ENCODE measurements around the gene PAX8.

The PAX8 gene

DNA sequence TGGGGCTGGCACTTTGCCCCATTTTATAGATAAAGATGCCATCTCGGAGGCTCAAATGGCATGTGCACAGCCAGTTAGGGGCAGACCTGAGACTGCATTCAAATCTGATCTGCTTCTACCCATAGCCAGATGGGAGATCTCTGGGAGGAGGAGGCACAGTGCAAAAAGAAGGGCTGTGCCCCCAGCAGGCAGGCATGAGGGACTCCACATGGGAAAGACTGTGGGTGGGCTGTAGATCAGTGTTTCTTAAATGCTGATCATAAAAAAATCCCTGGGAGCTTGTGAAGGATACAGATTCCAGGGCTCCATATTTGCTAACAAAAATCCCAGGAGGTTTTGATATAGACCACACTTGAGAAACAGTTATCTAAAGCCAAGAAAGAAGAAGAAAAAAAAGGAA, 15.2 kb downstream of the PAX8 start:
- no peak for FAIRE-seq

DNA sequence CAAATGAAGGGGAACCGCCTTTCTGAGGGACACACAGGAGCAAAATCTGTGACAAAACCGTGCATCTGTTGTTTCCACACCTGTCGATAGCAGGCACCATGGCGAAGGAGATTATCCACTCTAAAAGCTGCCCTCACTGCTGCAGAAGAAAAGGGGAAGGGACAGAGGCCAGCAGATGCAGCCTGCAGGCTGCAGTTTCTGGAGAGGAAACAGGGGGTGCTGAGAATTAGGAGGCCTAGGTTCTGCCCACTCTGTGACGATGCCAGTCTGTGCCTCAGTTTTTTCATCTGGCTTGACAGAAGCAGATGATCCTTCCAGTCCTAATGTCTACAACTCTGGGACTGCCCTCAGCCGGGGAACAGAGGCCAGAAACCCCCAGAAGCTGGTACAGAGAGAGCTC, 17.7 kb downstream of the PAX8 start:
- no peak for FAIRE-seq

DNA sequence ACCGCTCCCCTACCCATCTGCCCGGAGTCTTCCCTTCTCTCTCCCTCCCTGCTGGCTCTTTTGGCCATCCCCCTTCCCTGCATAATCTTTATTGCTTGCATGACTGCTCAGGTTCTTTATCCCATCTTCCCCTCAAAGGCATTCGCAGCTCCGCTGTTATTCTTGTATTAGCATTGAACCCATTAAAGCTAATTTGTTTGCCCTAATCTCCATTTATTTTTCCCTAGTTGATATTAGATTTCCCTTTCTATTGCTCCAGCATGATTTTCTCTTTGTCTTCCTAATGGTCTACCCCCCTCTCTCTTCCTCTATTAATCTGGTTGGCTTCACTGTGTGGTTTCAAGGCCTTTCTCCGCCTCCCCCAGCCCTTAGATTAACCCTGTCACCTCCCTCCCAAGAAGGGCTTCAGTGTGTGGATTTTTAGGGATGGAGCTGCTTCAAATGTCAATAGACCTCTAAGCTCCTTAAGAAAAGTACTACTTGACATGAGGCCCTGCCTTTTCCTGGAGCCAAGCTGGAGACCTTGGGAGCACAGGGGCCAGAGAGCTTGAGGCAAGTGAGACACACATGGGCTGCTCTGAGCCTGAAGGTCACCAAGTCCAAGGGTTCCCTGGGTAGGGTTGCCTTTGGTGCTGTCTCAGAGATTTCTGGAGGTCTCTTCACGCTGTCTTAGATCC, 20.1 kb downstream of the PAX8 start:
- no peak for FAIRE-seq

DNA sequence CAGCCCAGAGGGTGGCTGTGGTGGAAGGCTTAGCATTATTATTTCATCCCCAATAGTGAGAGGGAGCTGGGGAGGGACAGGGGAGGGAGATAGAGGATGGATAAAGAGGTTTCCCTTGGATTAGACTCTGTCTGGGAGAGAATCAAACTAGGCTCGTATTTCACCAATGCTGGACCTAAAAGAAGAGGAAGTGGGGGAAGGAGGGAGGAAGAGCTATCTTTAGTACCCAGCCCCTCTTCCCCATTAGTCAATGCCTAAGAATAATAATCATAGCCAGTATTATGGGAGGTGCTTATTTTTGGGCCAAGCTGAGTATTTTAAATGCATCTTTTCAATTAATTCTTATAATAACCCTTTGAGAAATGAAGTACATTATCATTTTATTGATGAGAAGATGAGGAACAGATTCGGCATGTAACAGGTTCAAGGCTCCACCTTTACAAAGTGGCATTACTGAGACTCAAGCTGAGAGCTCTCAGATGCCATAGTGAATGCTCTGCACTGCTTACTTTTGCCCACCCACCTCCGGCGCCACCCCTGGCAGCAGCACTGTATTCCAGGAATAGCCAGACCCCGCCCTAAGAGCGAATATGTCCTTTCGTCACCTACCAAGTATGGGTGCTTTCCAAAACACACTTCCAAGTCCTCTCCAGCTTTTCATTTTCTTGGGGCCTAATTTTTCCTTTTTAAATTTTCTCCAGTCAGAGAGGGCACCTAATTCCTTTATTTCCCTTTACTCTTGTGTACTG, 21.0 kb downstream of the PAX8 start:
- no peak for FAIRE-seq

DNA sequence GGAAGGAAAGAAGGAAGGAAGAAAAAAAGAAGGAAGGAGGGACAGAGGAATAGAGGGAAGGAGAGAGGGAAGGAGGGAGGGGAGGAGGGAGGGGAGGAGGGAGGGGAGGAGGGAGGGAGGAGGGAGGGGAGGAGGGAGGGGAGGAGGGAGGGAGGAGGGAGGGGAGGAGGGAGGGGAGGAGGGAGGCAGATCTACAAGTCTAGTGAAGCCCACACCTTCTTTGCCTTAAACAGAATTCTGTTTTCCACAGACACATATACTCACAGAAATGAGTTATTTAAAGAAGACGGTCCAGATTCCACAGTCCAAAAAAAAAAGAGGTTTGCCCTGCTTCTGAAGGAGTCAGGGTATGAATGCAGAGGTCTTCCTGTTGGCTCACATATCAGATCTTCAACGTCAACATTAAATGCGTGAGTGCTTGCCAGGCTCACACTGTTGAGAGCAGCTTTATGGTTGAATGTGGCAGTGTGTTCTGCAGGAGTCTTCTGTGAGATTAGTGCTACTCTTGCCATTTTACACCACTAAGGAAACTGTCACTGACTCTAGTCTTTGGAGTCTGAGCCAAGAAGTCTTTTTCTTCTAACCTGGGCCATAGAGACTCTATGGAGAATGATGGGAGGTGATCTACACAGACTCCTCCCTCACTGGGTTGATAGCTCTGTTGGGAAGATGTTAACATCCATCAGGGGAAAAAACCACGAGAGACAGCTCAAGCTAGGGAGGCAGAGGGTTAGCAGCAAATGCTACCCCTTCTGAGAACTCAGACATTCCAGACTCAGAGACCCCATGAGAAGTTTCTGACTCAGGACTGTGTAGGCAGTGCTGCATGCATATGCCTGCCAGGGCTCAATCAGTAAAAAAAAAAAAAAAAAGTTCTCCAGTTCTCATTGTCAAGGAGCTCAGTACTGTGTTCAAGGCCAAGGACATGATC, 23.3 kb downstream of the PAX8 start:
- FAIRE-seq = no peak

DNA sequence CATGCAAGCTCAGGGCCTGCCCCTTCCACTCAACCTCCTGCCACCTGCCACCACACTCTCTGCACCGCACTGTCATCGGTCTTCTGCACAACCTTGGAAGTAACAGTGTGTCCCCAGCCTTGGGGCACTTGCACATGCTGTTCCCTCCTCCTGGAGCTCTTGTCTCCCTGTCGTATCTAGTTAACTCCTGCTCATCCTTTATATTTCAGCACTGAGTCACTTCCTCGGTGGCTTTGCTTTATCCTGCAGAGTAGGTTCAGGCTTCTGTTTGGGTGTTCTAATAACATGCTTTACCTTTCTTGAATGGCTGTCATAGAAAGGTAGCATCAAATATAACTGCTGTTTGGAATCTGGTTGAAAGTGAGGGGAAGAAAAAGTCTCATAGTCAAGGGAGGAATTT, 25.3 kb downstream of the PAX8 start:
- FAIRE-seq = no peak

DNA sequence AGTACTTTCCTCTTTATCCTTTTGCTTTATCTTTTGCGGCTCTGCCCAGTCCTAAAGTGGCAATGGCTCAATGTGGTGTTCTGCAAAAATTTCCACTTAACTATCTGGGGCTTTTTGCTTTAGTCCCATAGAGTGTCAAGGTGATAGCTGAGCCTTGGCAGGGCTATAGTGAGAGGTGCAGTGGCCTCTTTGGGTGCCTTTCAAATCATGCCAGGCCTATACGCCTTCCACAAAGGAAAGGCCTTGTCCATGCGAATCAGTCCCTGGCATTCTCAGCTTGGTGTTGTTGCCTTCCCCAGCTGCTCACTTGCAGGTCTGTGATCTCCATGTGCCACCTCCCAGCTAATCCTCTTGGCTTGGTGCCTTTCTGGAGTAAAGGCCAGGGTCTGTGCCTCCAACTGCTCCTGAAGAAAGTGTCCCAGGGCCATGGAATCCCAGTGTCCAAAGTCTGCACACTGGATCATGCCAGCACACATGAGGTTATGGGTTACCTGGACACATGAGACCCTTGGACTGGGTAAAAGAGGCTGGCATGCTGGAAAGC, 26.6 kb downstream of the PAX8 start:
- no peak for FAIRE-seq

DNA sequence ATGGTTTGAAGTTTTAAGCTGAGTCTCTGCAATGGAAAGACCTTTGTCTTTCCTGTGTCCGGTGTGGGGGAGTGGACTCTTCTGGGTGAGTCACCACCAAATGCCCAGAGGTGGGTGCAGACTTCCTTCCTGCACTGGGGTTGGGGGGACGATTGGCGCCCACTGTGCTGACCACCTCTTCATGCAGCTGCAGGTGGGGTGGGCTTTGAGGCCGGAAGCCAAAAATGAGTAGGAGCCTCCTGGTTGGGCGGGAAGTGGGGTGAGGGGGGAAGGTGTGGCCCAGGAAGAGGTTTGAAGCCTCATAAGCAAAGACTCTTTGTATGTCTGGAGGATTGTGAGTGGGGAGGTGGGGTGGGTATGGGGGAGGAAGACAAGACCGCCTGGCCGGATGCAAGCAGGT, 27.6 kb downstream of the PAX8 start:
- no peak for FAIRE-seq

DNA sequence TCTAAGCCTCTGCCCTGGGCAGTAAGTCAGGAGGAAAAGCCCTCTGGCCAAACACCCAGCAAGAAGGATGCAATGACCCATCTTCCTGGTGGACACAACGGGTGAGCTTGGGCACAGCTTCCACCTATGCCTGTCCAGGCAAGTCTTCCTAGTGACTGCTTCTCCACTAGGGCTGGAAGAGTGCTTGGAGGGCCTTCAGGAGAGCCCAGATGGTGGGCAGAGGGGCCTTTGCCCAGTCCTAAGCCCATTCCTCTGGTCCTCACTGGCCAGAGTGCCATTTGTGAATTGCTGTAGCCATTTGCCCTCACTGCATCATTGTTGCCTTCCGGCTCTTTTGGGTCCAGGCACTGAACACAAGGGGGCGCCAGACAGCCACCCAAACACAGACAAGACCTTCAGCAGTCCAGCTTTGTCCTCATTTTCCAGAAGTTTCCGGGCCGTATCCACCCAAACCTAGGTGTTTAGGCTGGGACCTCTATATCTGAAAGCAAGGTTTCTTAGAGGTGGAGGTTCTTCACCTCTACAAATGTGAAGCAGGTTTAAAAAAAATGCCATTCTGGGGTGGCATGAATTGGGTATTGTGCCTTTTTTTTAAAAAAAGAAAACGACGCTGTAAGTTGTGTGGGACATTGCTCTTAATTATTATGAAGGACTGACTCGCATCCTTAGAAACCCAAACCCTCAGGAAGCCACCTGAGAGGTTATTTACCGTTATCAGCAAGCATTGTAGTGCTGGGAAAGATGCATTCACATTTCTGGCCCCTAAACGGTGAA, 29.5 kb downstream of the PAX8 start:
- no peak for FAIRE-seq

DNA sequence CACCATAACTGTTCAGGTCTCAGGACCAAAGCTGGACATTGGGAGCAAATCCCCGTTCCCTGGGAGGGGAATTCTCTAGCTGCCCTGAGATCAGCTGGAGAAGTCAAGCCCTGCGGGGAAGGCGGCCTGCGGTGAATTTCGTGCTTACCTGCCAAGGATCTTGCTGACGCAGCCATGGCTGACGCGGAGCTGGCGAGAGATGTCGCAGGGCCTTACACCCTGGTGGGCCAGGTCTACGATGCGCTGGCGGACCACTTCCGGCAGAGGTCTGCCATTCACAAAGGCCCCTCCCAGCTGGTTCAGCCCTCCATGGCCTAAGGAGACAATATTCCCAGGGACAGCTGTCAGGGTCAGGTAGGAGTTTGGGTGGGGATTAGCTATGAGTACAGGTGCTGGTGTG, 32.1 kb downstream of the PAX8 start:
- FAIRE-seq = no peak

DNA sequence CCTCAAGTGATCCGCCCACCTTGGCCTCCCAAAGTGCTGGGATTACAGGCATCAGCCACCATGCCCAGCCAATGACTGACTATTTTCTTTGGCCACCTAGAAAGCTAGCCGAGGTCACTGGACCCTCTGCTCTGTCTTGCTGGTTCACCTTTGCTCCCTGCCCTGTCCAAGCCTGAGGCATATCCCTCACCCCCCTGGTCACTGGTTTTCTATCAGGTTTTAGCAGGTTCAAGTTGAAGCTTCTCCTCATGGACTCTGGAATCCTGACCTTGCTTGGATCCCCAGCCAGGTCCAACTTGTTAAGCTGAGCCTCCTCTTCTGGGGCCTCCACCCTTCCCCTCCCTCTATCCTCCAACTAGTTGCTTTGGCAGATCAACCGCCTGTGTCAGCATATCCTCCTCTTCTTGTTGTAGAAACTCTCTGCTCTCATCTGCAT, 33.4 kb downstream of the PAX8 start:
- no peak for FAIRE-seq

DNA sequence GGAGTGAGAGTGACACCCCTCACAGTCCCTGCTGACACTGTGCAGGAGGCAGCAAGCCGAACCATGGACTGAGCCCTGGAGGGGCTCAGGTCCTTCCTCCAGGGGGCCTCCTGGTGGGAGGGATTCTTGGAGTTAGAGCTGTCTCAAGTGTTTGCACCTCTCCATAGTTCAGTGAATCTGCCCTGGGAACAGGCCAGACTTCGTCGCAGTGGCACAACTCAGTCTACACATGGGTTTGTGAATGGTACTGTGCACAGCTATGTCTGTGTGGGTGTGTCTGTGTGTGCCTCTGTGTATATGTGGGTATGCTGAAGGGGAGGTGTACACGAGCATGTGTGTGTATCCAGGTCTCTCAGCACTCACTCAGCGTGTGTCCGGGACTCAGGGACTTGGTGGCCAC, 36.4 kb downstream of the PAX8 start:
- FAIRE-seq = no peak

DNA sequence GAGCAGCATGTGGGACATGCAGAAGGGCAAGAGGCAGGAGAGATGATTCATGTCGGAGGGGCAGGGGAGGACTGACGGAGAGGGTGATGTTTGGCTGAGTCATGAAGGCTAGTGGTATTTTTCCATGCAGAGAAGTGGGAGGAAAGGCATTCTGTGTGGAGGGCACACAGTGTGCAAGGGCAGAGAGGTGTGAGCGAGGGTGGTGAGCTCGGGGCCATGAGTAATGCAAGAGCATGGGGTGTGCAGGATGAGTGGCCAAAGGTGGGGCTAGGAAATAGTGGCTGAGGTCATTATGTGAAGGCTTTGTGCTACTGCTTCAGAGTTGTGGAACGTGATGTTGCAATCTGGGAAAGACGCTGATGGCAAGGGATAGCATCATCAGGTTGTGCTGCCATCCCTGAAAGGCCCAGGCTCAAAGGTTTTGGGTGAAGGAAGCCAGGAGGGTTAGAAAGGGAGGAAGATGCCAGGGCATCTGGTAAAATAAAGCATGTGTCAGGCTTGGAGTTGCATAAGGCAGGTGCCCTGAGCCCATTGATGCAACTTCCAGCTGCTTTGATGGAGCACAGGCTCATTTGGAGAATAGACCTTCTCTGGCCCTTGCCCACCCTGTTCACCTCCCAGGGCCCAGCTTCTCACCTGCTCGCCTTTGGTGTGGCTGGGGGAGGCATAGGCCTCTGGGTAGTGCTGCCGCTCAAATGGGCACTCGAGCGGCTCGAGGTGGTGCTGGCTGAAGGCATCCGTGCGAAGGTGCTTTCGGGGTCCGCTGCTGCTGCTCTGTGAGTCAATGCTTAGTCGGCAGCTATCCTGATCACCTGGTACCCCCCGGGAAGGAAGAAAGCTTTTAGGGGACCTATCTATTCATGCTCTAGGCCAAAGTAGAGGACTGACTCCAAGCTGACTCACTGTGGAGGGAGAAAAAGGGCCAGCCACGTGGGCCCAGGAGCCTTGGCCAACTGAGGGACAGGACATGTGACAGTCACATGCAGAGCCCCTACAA, 37.5 kb downstream of the PAX8 start:
- FAIRE-seq = no peak

DNA sequence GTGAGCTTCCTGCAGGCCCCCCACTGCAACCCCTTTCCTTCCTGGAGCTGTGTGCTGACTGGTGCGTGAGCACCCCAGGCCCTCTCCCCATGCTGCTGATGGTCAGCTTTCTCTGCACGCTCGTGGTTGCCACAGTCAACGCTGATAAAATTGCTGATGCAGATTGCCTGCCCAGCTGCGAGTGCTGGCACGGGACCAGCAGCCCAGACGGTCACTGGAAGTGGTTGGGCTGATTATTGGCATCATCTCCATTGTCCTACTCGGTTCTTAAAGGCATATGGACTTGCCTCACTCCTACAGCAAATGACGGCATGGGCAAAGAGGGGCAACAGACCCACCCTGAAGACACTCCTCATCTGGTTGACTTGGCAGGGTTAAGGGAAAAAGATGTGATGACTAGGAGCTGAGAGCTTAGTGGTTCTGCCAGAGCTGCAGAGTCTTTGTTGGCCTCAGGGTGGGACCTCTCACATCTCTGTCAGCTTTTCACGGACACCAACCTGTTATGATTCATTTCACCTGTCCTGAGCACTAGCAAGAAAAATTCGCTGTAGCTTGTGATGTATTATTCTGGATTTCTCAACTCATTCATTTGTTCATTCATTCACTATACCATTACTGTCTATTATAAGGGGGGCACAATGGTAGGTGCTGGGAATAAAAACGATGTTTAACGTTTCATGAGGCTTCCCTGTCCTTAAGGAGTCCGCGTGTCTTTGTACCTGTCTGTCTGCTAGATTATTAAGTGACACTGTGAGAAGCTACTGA, 38.4 kb downstream of the PAX8 start:
- no peak for FAIRE-seq

DNA sequence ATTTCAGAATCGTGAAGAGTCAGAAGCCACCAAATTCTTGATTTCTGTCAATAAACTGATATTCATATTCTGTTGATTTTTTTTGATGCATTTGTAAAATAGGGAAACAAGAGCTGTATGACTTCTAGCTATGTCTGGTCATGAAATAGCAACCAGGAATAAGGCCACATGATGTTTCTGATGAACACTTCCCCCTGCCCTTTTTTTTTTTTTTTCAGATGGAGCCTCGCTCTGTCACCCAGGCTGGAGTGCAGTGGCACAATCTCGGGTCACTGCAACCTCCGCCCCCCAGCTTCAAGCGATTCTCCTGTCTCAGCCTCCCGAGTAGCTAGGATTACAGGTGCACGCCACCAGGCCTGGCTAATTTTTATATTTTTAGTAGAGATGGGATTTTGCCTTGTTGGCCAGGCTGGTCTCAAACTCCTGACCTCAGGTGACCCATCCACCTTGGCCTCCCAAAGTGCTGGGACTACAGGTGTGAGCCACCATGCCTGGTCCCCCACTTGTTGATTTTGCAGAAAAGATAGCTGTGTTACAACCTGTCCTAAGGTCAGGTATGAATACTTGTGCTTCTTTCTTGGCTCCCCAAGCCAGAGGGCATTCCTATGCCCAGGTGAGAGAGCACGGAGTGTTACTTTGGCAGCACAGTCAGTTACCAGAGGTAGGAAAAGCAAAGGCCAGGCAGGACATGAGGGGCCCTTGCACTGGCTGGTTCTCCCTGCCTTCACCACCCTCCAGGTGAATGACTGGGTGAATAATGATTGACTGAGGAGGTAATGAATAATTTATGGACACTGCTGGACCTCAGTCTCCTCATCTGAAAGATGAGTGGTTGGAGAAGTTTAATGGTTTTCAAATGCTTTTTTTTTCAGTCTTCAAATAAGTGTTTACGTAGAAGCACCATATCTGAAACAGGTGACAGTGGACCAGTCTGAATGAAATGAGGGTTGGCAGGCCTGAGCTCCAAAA, 39.6 kb downstream of the PAX8 start:
- FAIRE-seq = no peak

DNA sequence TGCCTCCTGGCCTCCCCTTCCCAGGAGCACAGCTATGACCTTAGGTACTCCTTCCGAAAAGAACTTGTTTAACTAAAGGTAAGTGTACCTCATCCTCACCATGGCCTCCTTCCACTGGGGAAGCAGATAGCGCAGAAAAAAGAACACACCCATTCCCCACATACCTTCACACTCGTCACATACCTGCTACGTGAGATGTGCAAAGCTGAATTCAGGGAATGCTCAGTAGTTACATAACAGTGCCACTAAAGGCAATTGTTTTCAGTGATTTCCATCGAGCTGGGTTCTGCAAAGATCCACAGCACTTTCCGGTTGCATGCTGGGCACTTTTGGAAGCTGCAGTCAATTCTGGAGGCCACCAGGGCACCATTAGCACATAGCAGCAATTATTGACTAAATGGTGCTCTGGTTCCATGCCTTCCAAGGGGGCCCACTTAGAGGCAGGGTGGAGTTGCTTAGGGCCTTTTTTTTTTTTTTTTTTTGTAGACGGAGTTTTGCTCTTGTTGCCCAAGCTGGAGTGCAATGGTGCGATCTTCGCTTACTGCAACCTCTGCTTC, 41.0 kb downstream of the PAX8 start:
- no peak for FAIRE-seq

DNA sequence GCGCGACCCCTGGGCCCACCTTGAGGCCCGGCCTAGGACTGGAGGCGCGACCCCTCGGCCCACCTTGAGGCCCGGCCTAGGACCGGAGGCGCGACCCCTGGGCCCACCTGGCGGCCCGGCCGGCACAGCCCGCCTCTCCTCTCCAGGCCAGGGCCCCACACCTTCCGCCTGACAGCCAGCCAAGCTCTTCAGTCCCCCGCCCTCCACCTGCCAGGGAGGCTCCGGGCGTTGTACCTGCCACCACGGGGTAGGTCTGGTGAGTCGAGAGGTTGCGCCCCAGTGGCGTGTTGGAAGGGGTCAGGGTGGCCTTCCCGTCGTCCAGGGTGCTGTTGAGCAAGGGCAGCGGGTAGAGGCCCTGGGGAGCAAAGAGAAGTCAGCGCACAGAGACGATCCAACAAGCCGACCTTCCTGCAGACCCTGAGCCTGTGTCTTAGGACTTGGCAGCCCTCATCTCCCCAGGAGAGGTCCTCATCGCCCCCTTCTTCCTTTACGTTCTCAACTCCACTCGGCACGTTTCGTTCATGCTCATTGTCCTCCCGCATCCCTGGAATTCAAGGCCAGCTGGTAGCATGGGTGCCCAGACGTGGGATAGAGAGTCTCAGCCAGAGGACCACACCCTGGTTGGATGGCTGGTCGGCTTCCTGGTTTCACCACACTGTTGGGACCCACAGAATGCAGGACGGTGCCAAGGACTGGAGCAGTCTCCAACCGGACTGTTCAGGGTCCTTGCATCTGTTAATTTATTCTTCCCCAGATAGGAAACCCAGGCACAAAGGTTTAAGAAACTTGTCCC, 42.2 kb downstream of the PAX8 start:
- FAIRE-seq = no peak

Measured in G401.6 (cell line).